GM19035 (cell line): Measurements from ENCODE around the gene FUT8.
A peak's percentile ranks its signal among the peaks of the same experiment; 100 is the strongest.
"Not testable (repeated sequence)": the region's sequence is repeated elsewhere in the genome, so short reads cannot be mapped to it uniquely, and the experiment has no call there.

ENCODE experiments used
- ATAC-seq: cut with Tn5 transposase; IDR thresholded peaks from one replicate; pipeline ENCODE4 v1.9.1; 2021; ENCODE audit not compliant: unreplicated experiment

The FUT8 gene

GRCh38 chr14:65415613-65416012 lies 3.1 kb downstream of the FUT8 start:
- no peak for ATAC-seq

- ATAC-seq, result no peak
Observed at GRCh38 chr14:65419593-65420252, 7.2 kb downstream of the FUT8 start.

- no peak for ATAC-seq
Observed at GRCh38 chr14:65421201-65421981, 8.9 kb downstream of the FUT8 start.

GRCh38 chr14:65422088-65422834 lies 9.7 kb downstream of the FUT8 start:
- no peak for ATAC-seq

GRCh38 chr14:65423982-65424381 lies 11.5 kb downstream of the FUT8 start:
- no peak for ATAC-seq

GRCh38 chr14:65424531-65424930 lies 12.0 kb downstream of the FUT8 start:
- ATAC-seq, result no peak

- peak; percentile 60 for ATAC-seq
Observed at GRCh38 chr14:65425885-65426284, 13.4 kb downstream of the FUT8 start.

GRCh38 chr14:65426902-65427301 lies 14.4 kb downstream of the FUT8 start:
- ATAC-seq, result not testable (repeated sequence)

- no peak for ATAC-seq
Observed at GRCh38 chr14:65428691-65429090, 16.2 kb downstream of the FUT8 start.

- ATAC-seq, result no peak
Observed at GRCh38 chr14:65429757-65430156, 17.2 kb downstream of the FUT8 start.

GRCh38 chr14:65431245-65431644 lies 18.7 kb downstream of the FUT8 start:
- no peak for ATAC-seq

- no peak for ATAC-seq
Observed at GRCh38 chr14:65431951-65432350, 19.4 kb downstream of the FUT8 start.

GRCh38 chr14:65432361-65432948 lies 19.9 kb downstream of the FUT8 start:
- ATAC-seq, result no peak

GRCh38 chr14:65433157-65433556 lies 20.6 kb downstream of the FUT8 start:
- no peak for ATAC-seq

- no peak for ATAC-seq
Observed at GRCh38 chr14:65433646-65434045, 21.1 kb downstream of the FUT8 start.

- ATAC-seq, result no peak
Observed at GRCh38 chr14:65434216-65434850, 21.8 kb downstream of the FUT8 start.

GRCh38 chr14:65438266-65438933 lies 25.9 kb downstream of the FUT8 start:
- ATAC-seq, result no peak

- no peak for ATAC-seq
Observed at GRCh38 chr14:65439117-65439516, 26.6 kb downstream of the FUT8 start.

GRCh38 chr14:65440230-65440629 lies 27.7 kb downstream of the FUT8 start:
- no peak for ATAC-seq

- no peak for ATAC-seq
Observed at GRCh38 chr14:65444230-65444629, 31.7 kb downstream of the FUT8 start.
